Osteoblast (primary cell): Measurements from ENCODE around the gene ITPKC. TPM values are rescaled to one million over a fixed set of nuclear protein-coding genes. Genes with fewer than 3 reads are reported as not detected.
A peak's percentile ranks its signal among the peaks of the same experiment; 100 is the strongest.

Experiments used
- DNase-seq: peaks from one replicate; pipeline ENCODE4 v3.0.0; 2011; ENCODE audit warnings: low spot score, mixed read lengths; ENCODE audit not compliant: insufficient read length; ENCODE audit errors: missing footprints
- H2AFZ ChIP-seq: 2 replicates; pipeline ENCODE4 v1.6.0; 2011; ENCODE audit warnings: mild to moderate bottlenecking, low read length
- H3K27ac ChIP-seq: 2 replicates; pipeline ENCODE4 v1.5.1; 2011; ENCODE audit warnings: mild to moderate bottlenecking, low read depth, low read length, moderate library complexity
- H3K27me3 ChIP-seq: 2 replicates; pipeline ENCODE4 v1.6.0; 2012; ENCODE audit warnings: mild to moderate bottlenecking, control low read depth, inconsistent platforms, low read length, moderate library complexity; ENCODE audit not compliant: insufficient read depth
- H3K36me3 ChIP-seq: 2 replicates; pipeline ENCODE4 v1.5.1; 2011; ENCODE audit warnings: mild to moderate bottlenecking, low read length, control low read depth, moderate library complexity; ENCODE audit not compliant: insufficient read depth
- H3K4me1 ChIP-seq: 2 replicates; pipeline ENCODE4 v1.5.1; 2011; ENCODE audit warnings: mild to moderate bottlenecking, low read length, control low read depth, moderate library complexity; ENCODE audit not compliant: insufficient read depth
- H3K4me2 ChIP-seq: 2 replicates; pipeline ENCODE4 v1.6.0; 2011; ENCODE audit warnings: mild to moderate bottlenecking, low read length; ENCODE audit not compliant: insufficient read depth
- H3K4me3 ChIP-seq: fragments of 200-600 bp; sonication (generic); 3 replicates; pipeline ENCODE4 v1.5.1; 2012; ENCODE audit warnings: mild to moderate bottlenecking, low read length, inconsistent platforms; ENCODE audit not compliant: insufficient read depth
- H3K79me2 ChIP-seq: 2 replicates; pipeline ENCODE4 v1.6.0; 2012; ENCODE audit warnings: mild to moderate bottlenecking, low read length, control low read depth, inconsistent platforms; ENCODE audit not compliant: insufficient read depth
- H3K9me3 ChIP-seq: 2 replicates; pipeline ENCODE4 v1.5.1; 2011; ENCODE audit warnings: low read depth, low read length, control low read depth
- H4K20me1 ChIP-seq: 2 replicates; pipeline ENCODE4 v1.6.0; 2012; ENCODE audit warnings: mild to moderate bottlenecking, low read length, control low read depth; ENCODE audit not compliant: insufficient read depth
- CTCF ChIP-seq: IDR thresholded peaks from 2 replicates; pipeline ENCODE4 v1.5.1; 2011; ENCODE audit warnings: mild to moderate bottlenecking, low read depth, low read length, moderate library complexity; ENCODE audit errors: extremely low read depth
- total RNA-seq: library from RNA; depleted of rRNA; stranded (reverse); fragments of >200 nt; gene quantifications from 2 replicates; pipeline ENCODE4 v1.2.3, GENCODE V29; 2012

ITPKC gene
- total RNA-seq = 9.8 and 10.0 TPM in 2 replicates

GRCh38 chr19:40716482-40717324 is at the start of gene ITPKC, which contains the start of gene COQ8B:
Gene ITPKC (plus strand): TSS chr19:40717112. CDS start chr19:40717136, 24 bp downstream.
Gene COQ8B (minus strand): TSS chr19:40716886. CDS start chr19:40714632, 2,254 bp downstream.
- TF ChIP-seq CTCF = no peak
- Histone ChIP-seq H3K4me1 (peaks cover 45% of the 10 kb centered on the region), H3K9me3 (no peaks in the 10 kb centered on the region), H3K27ac (peak within 1 kb of the TSS; percentile 100), H2AFZ (peak within 1 kb of the TSS; percentile 84), H3K4me3 (peak within 1 kb of the TSS; percentile 86), H4K20me1 (peaks cover 4% of the 10 kb centered on the region), H3K4me2 (peak within 1 kb of the TSS; percentile 77), H3K36me3 (peaks cover 6% of the 10 kb centered on the region), H3K27me3 (no peaks in the 10 kb centered on the region), H3K79me2 (peaks cover 57% of the 10 kb centered on the region)
- DNase-seq = peak; percentile 99

GRCh38 chr19:40667602-40668001 is 49.3 kb upstream of the ITPKC start:
- no peak for TF ChIP-seq CTCF
- H4K20me1 ChIP-seq = peaks cover 14% of the 10 kb centered on the region
- H3K4me2 ChIP-seq = no peak overlapping the region
- H2AFZ ChIP-seq = no peak overlapping the region
- H3K27me3 ChIP-seq = no peaks in the 10 kb centered on the region
- no peaks in the 10 kb centered on the region for H3K79me2 ChIP-seq
- H3K27ac ChIP-seq = no peak overlapping the region
- H3K4me1 ChIP-seq = peaks cover 17% of the 10 kb centered on the region
- DNase-seq = peak; percentile 27
- H3K9me3 ChIP-seq = no peaks in the 10 kb centered on the region
- no peak overlapping the region for H3K4me3 ChIP-seq
- peaks cover 52% of the 10 kb centered on the region for H3K36me3 ChIP-seq

- Histone ChIP-seq H3K9me3 (no peaks in the 10 kb centered on the region), H3K27me3 (no peaks in the 10 kb centered on the region), H3K79me2 (no peaks in the 10 kb centered on the region), H2AFZ (no peak overlapping the region), H3K27ac (no peak overlapping the region), H3K36me3 (peaks cover 66% of the 10 kb centered on the region), H3K4me3 (no peak overlapping the region), H3K4me2 (no peak overlapping the region), H4K20me1 (peaks cover 18% of the 10 kb centered on the region), H3K4me1 (peaks cover 6% of the 10 kb centered on the region)
- peak; percentile 34 for DNase-seq
- TF ChIP-seq CTCF = no peak
These were observed 47.8 kb upstream of the ITPKC start for GRCh38 chr19:40668991-40669614.

- Histone ChIP-seq H3K79me2 (no peaks in the 10 kb centered on the region), H4K20me1 (peaks cover 24% of the 10 kb centered on the region), H2AFZ (no peak overlapping the region), H3K36me3 (peaks cover 88% of the 10 kb centered on the region), H3K9me3 (no peaks in the 10 kb centered on the region), H3K4me1 (peaks cover 3% of the 10 kb centered on the region), H3K27me3 (no peaks in the 10 kb centered on the region), H3K4me3 (no peak overlapping the region), H3K4me2 (no peak overlapping the region), H3K27ac (no peak overlapping the region)
- no peak for DNase-seq
- TF ChIP-seq CTCF = no peak
These were observed 45.5 kb upstream of the ITPKC start for GRCh38 chr19:40671404-40671803.
